ENCODE measurements around the gene MRFAP1L1. TPM values are rescaled to one million over a fixed set of nuclear protein-coding genes. Genes with fewer than 3 reads are reported as not detected.

The MRFAP1L1 gene
- polyA plus RNA-seq, 1 donor (not counting 4 experiments of a cell fraction or from before 2014, with no cell fraction given): 77.9 TPM

- DNase-seq (ENCODE audit: low read depth, low spot score): no peak
- no peak overlapping the region for H3K9ac ChIP-seq (ENCODE audit: control insufficient read depth, extremely low read depth, insufficient read depth, low read length)
- no peak for FAIRE-seq
These were observed 23.9 kb upstream of the MRFAP1L1 start for GRCh38 chr4:6733358-6734164.

DNA sequence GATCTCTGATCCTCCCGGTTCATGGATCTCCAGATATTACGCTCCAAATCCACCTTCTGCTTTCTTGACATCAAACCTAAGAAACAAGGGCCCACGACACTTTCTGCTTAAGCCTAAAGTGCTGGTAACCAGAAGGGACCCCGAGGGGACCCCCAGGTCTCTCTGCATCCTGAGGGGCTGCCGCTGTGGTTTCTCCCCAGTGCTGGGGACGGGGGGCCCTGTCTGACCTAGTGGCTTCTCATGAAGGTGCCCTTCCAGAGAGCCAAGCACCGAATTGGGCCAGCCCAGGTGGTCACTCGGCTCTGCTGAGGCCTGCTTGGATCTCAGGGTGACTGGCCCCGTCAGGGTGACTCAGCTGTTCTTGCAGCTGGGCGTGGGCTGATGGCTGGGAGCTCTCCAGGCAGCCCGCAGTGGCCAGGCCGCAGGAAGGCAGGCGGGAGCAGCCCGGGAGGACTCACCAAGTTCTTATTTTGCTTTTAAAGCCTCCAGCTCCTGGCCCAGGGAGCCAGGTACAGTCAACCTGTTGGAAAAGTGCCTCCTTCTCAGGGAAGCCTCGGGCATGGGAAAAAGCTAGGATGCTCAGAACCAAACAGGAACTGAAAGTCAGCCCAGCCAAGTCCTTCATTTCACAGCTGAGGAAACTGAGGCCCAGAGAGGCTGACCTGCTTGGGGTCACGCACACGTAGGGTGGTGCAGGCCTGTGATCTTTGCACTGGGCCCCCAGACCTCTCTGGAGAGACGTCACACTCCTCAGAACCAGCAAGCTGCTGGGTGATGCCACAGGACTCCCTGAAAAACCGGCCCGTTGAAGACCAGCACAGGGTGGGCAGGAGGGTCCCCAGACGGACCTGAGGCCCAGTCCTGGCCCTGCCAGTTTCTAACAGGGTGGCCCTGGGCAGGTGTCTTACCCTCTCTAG is 23.0 kb upstream of the MRFAP1L1 start:
- H3K27me3 ChIP-seq (ENCODE audit: control insufficient read depth, extremely low read depth, insufficient read depth, low read length): no peaks in the 10 kb centered on the region
- H3K9ac ChIP-seq (ENCODE audit: control insufficient read depth, extremely low read depth, insufficient read depth, low read length): peak overlapping the region; percentile 28
- peak overlapping the region in 1 of 3 experiments; percentile 13 for H3K4me3 ChIP-seq (ENCODE audit: control insufficient read depth in 2 of 3, extremely low read depth in 1 of 3, insufficient read depth in 2 of 3, low read depth in 1 of 3, low read length in 3 of 3)
- H3K9me1 ChIP-seq (ENCODE audit: control insufficient read depth, extremely low read depth, insufficient read depth, low read length): no peaks in the 10 kb centered on the region
- H3K36me3 ChIP-seq (ENCODE audit: control insufficient read depth in 2 of 2, extremely low read depth in 1 of 2, insufficient read depth in 2 of 2, low read length in 2 of 2): no peaks in the 10 kb centered on the region
- no peaks in the 10 kb centered on the region for H3K79me2 ChIP-seq (ENCODE audit: control insufficient read depth, insufficient read depth, low read length)
- H3K9me3 ChIP-seq (ENCODE audit: control insufficient read depth, low read depth, low read length): no peaks in the 10 kb centered on the region
- no peak overlapping the region for H3K27ac ChIP-seq (ENCODE audit: control insufficient read depth, insufficient read depth, low read length)
- peaks cover 9% of the 10 kb centered on the region for H3K4me1 ChIP-seq (ENCODE audit: control insufficient read depth, extremely low read depth, insufficient read depth, low read length)
- peak overlapping the region; percentile 56 for H2AFZ ChIP-seq (ENCODE audit: control insufficient read depth, low read length)
- dilution Hi-C loops (cut with MboI; ENCODE audit: extremely low pct_ligation_motif_present, low sequenced_read_pairs): no loop called here
- H3K4me2 ChIP-seq (ENCODE audit: control insufficient read depth, extremely low read depth, insufficient read depth, low read depth, low read length): peak overlapping the region; percentile 41
- TF ChIP-seq, protein P1, sequence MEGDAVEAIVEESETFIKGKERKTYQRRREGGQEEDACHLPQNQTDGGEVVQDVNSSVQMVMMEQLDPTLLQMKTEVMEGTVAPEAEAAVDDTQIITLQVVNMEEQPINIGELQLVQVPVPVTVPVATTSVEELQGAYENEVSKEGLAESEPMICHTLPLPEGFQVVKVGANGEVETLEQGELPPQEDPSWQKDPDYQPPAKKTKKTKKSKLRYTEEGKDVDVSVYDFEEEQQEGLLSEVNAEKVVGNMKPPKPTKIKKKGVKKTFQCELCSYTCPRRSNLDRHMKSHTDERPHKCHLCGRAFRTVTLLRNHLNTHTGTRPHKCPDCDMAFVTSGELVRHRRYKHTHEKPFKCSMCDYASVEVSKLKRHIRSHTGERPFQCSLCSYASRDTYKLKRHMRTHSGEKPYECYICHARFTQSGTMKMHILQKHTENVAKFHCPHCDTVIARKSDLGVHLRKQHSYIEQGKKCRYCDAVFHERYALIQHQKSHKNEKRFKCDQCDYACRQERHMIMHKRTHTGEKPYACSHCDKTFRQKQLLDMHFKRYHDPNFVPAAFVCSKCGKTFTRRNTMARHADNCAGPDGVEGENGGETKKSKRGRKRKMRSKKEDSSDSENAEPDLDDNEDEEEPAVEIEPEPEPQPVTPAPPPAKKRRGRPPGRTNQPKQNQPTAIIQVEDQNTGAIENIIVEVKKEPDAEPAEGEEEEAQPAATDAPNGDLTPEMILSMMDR (optimal IDR thresholded peaks at IDR 0.05 in 1 of 3, IDR thresholded peaks at IDR 0.05 in 1 of 3, conservative IDR thresholded peaks at IDR 0.05 in 1 of 3; ENCODE audit: extremely low read depth in 1 of 3, insufficient read depth in 2 of 3, low read length in 3 of 3): no peak
- no peak for TF ChIP-seq EZH2 (IDR thresholded peaks at IDR 0.05; ENCODE audit: low read length)
- no peak for DNase-seq (ENCODE audit: low read depth, low spot score)
- peak; percentile 32 for FAIRE-seq
- no peaks in the 10 kb centered on the region for H4K20me1 ChIP-seq (ENCODE audit: control insufficient read depth, extremely low read depth, insufficient read depth, low read length)

More at GRCh38 chr4:6733358-6734164, 23.9 kb upstream of the MRFAP1L1 start:
- peaks cover 9% of the 10 kb centered on the region for H3K4me1 ChIP-seq (ENCODE audit: control insufficient read depth, extremely low read depth, insufficient read depth, low read length)
- no peaks in the 10 kb centered on the region for H3K9me3 ChIP-seq (ENCODE audit: control insufficient read depth, low read depth, low read length)
- no peak overlapping the region for H3K4me3 ChIP-seq (ENCODE audit: control insufficient read depth in 2 of 3, extremely low read depth in 1 of 3, insufficient read depth in 2 of 3, low read depth in 1 of 3, low read length in 3 of 3)
- dilution Hi-C loops (cut with MboI; ENCODE audit: extremely low pct_ligation_motif_present, low sequenced_read_pairs): no loop called here
- no peaks in the 10 kb centered on the region for H4K20me1 ChIP-seq (ENCODE audit: control insufficient read depth, extremely low read depth, insufficient read depth, low read length)
- H2AFZ ChIP-seq (ENCODE audit: control insufficient read depth, low read length): no peak overlapping the region
- H3K4me2 ChIP-seq (ENCODE audit: control insufficient read depth, extremely low read depth, insufficient read depth, low read depth, low read length): no peak overlapping the region
- no peaks in the 10 kb centered on the region for H3K9me1 ChIP-seq (ENCODE audit: control insufficient read depth, extremely low read depth, insufficient read depth, low read length)
- H3K36me3 ChIP-seq (ENCODE audit: control insufficient read depth in 2 of 2, extremely low read depth in 1 of 2, insufficient read depth in 2 of 2, low read length in 2 of 2): no peaks in the 10 kb centered on the region
- no peaks in the 10 kb centered on the region for H3K79me2 ChIP-seq (ENCODE audit: control insufficient read depth, insufficient read depth, low read length)
- H3K27me3 ChIP-seq (ENCODE audit: control insufficient read depth, extremely low read depth, insufficient read depth, low read length): no peaks in the 10 kb centered on the region
- no peak overlapping the region for H3K27ac ChIP-seq (ENCODE audit: control insufficient read depth, insufficient read depth, low read length)
- TF ChIP-seq, protein P1 (optimal IDR thresholded peaks at IDR 0.05 in 1 of 3, IDR thresholded peaks at IDR 0.05 in 1 of 3, conservative IDR thresholded peaks at IDR 0.05 in 1 of 3; ENCODE audit: extremely low read depth in 1 of 3, insufficient read depth in 2 of 3, low read length in 3 of 3): no peak
- TF ChIP-seq EZH2 (IDR thresholded peaks at IDR 0.05; ENCODE audit: low read length): no peak

All from keratinocyte (primary cell).